KOPT-K1 (cell line): ENCODE results near the gene AHRR.

Experiments
- H3K27ac ChIP-seq: fragments of 200-600 bp; sonication (generic); 2 replicates; pipeline ENCODE4 v1.5.1; 2016; ENCODE audit warnings: antibody characterized with exemption, mild to moderate bottlenecking, low read depth, low read length; ENCODE audit not compliant: poor library complexity, severe bottlenecking
- H3K36me3 ChIP-seq: fragments of 200-600 bp; sonication (generic); 2 replicates; pipeline ENCODE4 v1.5.1; 2017; ENCODE audit warnings: antibody characterized with exemption, mild to moderate bottlenecking, low read length, moderate library complexity; ENCODE audit not compliant: insufficient read depth
- H3K9me3 ChIP-seq: fragments of 200-600 bp; sonication (generic); 2 replicates; pipeline ENCODE4 v1.5.1; 2017; ENCODE audit warnings: antibody characterized with exemption, low read length, mild to moderate bottlenecking; ENCODE audit not compliant: insufficient read depth, poor library complexity, severe bottlenecking

The AHRR gene

GRCh38 chr5:430214-430925 is 108.9 kb downstream of the AHRR start:
- Histone ChIP-seq H3K27ac (no peak overlapping the region), H3K9me3 (no peaks in the 10 kb centered on the region), H3K36me3 (no peaks in the 10 kb centered on the region)

- no peaks in the 10 kb centered on the region for H3K36me3 ChIP-seq
- no peak overlapping the region for H3K27ac ChIP-seq
- no peaks in the 10 kb centered on the region for H3K9me3 ChIP-seq
Measured at GRCh38 chr5:431001-431710, 109.6 kb downstream of the AHRR start.

- Histone ChIP-seq H3K9me3 (no peaks in the 10 kb centered on the region), H3K27ac (no peak overlapping the region), H3K36me3 (no peaks in the 10 kb centered on the region)
Measured at GRCh38 chr5:431711-432050, 110.2 kb downstream of the AHRR start.

- H3K9me3 ChIP-seq, result no peaks in the 10 kb centered on the region
- H3K36me3 ChIP-seq, result no peaks in the 10 kb centered on the region
- no peak overlapping the region for H3K27ac ChIP-seq
Measured at GRCh38 chr5:432201-432927, 110.8 kb downstream of the AHRR start.

DNA sequence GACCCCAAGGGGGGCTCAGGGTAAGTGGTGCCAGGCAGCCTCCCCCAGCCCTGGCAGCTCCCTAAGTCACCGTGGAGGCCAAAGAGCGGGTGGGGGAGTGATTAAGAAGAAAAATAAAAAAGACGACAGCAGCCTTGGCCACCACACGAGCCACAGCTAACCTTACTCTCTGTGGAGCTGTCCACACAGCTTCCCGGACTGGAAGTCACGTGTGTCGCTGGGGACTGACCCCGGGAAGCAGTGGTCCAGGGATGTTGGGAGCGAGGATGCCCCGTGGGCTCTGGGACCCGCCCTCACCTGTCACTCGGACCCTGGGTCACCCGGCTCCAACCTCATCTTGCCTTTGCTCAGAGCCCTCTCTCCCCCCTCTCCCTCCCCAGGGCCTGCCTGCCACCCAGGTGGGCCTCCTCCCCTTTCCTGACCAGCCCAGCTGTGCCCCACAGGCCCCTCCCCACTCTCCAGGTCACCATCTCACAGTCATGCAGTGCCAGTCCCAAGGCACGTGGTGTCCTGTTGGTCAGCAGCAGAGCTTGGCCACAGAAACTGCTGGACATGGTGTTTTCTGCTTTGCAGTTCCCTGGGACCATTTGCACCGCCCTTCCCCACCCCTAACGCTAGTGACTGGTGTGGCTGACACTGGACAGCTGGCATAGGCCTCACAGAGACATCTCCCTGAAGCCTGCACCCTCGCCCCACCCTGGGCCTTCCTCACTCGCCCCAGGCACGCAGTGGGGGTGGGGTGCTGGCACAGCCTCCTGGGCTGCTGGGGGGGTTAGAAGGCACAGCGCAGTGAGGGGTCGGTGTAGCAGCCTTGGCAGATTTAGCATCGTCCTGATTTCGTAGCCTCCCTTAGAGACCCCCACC is 111.6 kb downstream of the AHRR start:
- Histone ChIP-seq H3K36me3 (no peaks in the 10 kb centered on the region), H3K27ac (no peak overlapping the region), H3K9me3 (no peaks in the 10 kb centered on the region)

DNA sequence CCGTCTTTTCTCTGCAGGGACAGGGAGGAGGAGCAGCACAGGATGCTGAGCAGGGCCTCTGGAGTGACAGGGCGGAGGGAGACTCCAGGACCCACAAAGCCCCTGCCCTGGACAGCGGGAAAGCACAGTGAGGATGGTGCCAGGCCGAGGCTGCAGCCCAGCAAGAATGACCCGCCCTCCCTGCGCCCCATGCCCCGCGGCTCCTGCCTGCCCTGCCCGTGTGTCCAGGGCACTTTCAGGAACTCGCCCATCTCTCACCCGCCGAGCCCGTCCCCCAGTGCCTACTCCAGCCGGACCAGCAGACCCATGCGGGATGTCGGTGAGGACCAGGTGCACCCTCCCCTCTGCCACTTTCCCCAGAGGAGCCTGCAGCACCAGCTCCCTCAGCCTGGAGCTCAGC is 112.3 kb downstream of the AHRR start:
- H3K9me3 ChIP-seq, result no peaks in the 10 kb centered on the region
- no peaks in the 10 kb centered on the region for H3K36me3 ChIP-seq
- no peak overlapping the region for H3K27ac ChIP-seq

- no peaks in the 10 kb centered on the region for H3K36me3 ChIP-seq
- H3K9me3 ChIP-seq, result no peaks in the 10 kb centered on the region
- H3K27ac ChIP-seq, result no peak overlapping the region
Measured at GRCh38 chr5:434443-435146, 113.1 kb downstream of the AHRR start.

DNA sequence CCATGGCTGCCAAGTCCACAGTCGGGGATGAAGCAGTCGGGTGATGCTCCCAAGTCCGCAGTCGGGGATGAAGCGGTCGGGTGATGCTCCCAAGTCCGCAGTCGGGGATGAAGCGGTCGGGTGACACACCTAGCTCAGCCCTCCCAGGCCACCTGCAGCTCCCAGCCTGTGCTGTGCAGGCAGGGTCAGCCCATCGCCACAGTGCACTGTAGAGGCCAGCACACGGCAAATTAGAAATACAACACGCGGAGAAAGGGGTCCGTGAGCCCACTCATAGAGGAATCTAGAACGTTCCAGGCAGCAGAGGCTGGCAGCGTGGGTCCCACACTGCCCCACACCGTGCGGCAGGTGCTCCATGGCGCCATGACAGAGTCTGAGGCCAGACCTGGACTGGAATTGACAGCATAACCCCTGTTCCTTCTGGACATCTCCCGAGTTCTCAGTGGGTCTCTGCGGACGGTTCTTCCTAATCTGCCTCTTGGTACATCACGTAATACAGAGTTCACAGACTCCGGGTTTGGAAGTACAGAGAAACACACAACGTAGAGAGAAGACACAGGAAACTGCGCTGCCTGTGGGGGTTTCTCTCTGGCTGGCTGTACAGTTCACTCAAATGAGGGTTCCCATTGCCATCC is 113.8 kb downstream of the AHRR start:
- no peaks in the 10 kb centered on the region for H3K36me3 ChIP-seq
- no peaks in the 10 kb centered on the region for H3K9me3 ChIP-seq
- no peak overlapping the region for H3K27ac ChIP-seq

- H3K36me3 ChIP-seq, result no peaks in the 10 kb centered on the region
- no peak overlapping the region for H3K27ac ChIP-seq
- no peaks in the 10 kb centered on the region for H3K9me3 ChIP-seq
Measured at GRCh38 chr5:435961-436640, 114.6 kb downstream of the AHRR start.

DNA sequence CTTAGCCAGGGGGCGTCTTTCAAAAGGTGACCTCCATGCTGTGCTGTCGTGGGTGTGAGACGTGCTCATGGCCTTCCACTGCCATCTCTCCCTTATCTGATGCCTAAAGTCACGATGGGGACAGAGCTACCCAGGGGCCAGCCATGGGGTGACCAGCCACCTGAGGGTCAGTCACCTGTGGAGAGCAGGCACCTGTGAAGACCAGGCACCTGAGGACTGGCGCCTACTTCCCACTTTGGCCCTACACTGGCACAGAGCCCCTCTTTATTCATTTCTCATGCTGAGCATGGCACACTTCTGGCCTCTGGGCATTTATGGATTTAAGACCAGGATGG is 115.1 kb downstream of the AHRR start:
- Histone ChIP-seq H3K9me3 (no peaks in the 10 kb centered on the region), H3K27ac (no peak overlapping the region), H3K36me3 (no peaks in the 10 kb centered on the region)

- Histone ChIP-seq H3K27ac (no peak overlapping the region), H3K36me3 (no peaks in the 10 kb centered on the region), H3K9me3 (no peaks in the 10 kb centered on the region)
Measured at GRCh38 chr5:437281-437771, 115.8 kb downstream of the AHRR start.

- Histone ChIP-seq H3K27ac (no peak overlapping the region), H3K36me3 (no peaks in the 10 kb centered on the region), H3K9me3 (no peaks in the 10 kb centered on the region)
Measured at GRCh38 chr5:438481-438981, 117.0 kb downstream of the AHRR start.

DNA sequence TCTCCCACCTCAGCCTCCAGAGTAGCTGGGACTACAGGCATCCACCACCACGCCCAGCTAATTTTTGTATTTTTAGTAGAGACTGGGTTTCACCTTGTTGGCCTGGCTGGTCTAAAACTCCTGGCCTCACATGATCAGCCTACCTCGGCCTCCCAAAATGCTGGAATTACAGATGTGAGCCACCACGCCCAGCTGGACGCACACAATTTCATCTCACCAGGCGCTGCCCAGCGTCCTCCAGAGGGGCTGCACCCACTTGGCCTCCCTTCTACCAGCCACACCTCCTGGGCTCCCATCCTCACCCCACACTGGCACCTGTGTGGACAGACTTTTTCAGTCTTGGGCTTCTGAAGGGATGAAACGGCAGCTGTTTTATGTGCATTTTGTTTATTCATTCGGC is 117.7 kb downstream of the AHRR start:
- Histone ChIP-seq H3K36me3 (no peaks in the 10 kb centered on the region), H3K9me3 (no peaks in the 10 kb centered on the region), H3K27ac (no peak overlapping the region)
